ENCODE results near the gene MT1A. TPM values are rescaled to one million over a fixed set of nuclear protein-coding genes. Genes with fewer than 3 reads are reported as not detected.
A peak's percentile ranks its signal among the peaks of the same experiment; 100 is the strongest.

The MT1A gene
- total RNA-seq, 1 donor: not detected

- no peak for TF ChIP-seq CTCF (IDR thresholded peaks at IDR 0.05; ENCODE audit: extremely low read depth, low read depth, low read length)
- Histone ChIP-seq H3K9me3 (ENCODE audit: low read depth, low read length) (no peaks in the 10 kb centered on the region), H3K4me2 (ENCODE audit: insufficient read depth, low read length) (peak overlapping the region; percentile 83), H3K4me3 (ENCODE audit: insufficient read depth, low read length) (no peak overlapping the region), H2AFZ (ENCODE audit: low read length) (no peak overlapping the region), H3K36me3 (ENCODE audit: insufficient read depth, low read length) (no peaks in the 10 kb centered on the region), H3K4me1 (ENCODE audit: insufficient read depth, low read length) (peaks cover 49% of the 10 kb centered on the region), H3K79me2 (ENCODE audit: insufficient read depth, low read length) (no peaks in the 10 kb centered on the region), H4K20me1 (ENCODE audit: insufficient read depth, low read length) (no peaks in the 10 kb centered on the region), H3K27ac (ENCODE audit: low read depth, low read length) (peak overlapping the region; percentile 98), H3K27me3 (ENCODE audit: insufficient read depth, low read length) (no peaks in the 10 kb centered on the region)
- DNase-seq (ENCODE audit: insufficient read length, low spot score, missing footprints): no peak
These were observed 32.4 kb upstream of the MT1A start for GRCh38 chr16:56606071-56606475.

- no peaks in the 10 kb centered on the region for H3K27me3 ChIP-seq (ENCODE audit: insufficient read depth, low read length)
- DNase-seq (ENCODE audit: insufficient read length, low spot score, missing footprints): peak; percentile 92
- no peaks in the 10 kb centered on the region for H3K36me3 ChIP-seq (ENCODE audit: insufficient read depth, low read length)
- peak overlapping the region; percentile 47 for H2AFZ ChIP-seq (ENCODE audit: low read length)
- H3K4me3 ChIP-seq (ENCODE audit: insufficient read depth, low read length): peak overlapping the region; percentile 59
- peak overlapping the region; percentile 83 for H3K4me2 ChIP-seq (ENCODE audit: insufficient read depth, low read length)
- no peaks in the 10 kb centered on the region for H3K79me2 ChIP-seq (ENCODE audit: insufficient read depth, low read length)
- no peak for TF ChIP-seq CTCF (IDR thresholded peaks at IDR 0.05; ENCODE audit: extremely low read depth, low read depth, low read length)
- H3K9me3 ChIP-seq (ENCODE audit: low read depth, low read length): no peaks in the 10 kb centered on the region
- peaks cover 54% of the 10 kb centered on the region for H3K4me1 ChIP-seq (ENCODE audit: insufficient read depth, low read length)
- no peaks in the 10 kb centered on the region for H4K20me1 ChIP-seq (ENCODE audit: insufficient read depth, low read length)
- H3K27ac ChIP-seq (ENCODE audit: low read depth, low read length): peak overlapping the region; percentile 98
These were observed 31.9 kb upstream of the MT1A start for GRCh38 chr16:56606476-56607108.

GRCh38 chr16:56607109-56607618 lies 31.3 kb upstream of the MT1A start:
- Histone ChIP-seq H3K27ac (ENCODE audit: low read depth, low read length) (peak overlapping the region; percentile 98), H3K36me3 (ENCODE audit: insufficient read depth, low read length) (no peaks in the 10 kb centered on the region), H4K20me1 (ENCODE audit: insufficient read depth, low read length) (no peaks in the 10 kb centered on the region), H3K4me3 (ENCODE audit: insufficient read depth, low read length) (peak overlapping the region; percentile 59), H3K4me2 (ENCODE audit: insufficient read depth, low read length) (peak overlapping the region; percentile 83), H3K9me3 (ENCODE audit: low read depth, low read length) (no peaks in the 10 kb centered on the region), H3K79me2 (ENCODE audit: insufficient read depth, low read length) (no peaks in the 10 kb centered on the region), H2AFZ (ENCODE audit: low read length) (peak overlapping the region; percentile 47), H3K27me3 (ENCODE audit: insufficient read depth, low read length) (no peaks in the 10 kb centered on the region), H3K4me1 (ENCODE audit: insufficient read depth, low read length) (peaks cover 60% of the 10 kb centered on the region)
- TF ChIP-seq CTCF (IDR thresholded peaks at IDR 0.05; ENCODE audit: extremely low read depth, low read depth, low read length): no peak
- DNase-seq (ENCODE audit: insufficient read length, low spot score, missing footprints): peak; percentile 94

GRCh38 chr16:56607675-56608042 lies 30.8 kb upstream of the MT1A start:
- Histone ChIP-seq H2AFZ (ENCODE audit: low read length) (no peak overlapping the region), H4K20me1 (ENCODE audit: insufficient read depth, low read length) (no peaks in the 10 kb centered on the region), H3K27ac (ENCODE audit: low read depth, low read length) (peak overlapping the region; percentile 98), H3K4me1 (ENCODE audit: insufficient read depth, low read length) (peaks cover 64% of the 10 kb centered on the region), H3K4me2 (ENCODE audit: insufficient read depth, low read length) (peak overlapping the region; percentile 83), H3K9me3 (ENCODE audit: low read depth, low read length) (no peaks in the 10 kb centered on the region), H3K36me3 (ENCODE audit: insufficient read depth, low read length) (no peaks in the 10 kb centered on the region), H3K4me3 (ENCODE audit: insufficient read depth, low read length) (peak overlapping the region; percentile 79), H3K79me2 (ENCODE audit: insufficient read depth, low read length) (no peaks in the 10 kb centered on the region), H3K27me3 (ENCODE audit: insufficient read depth, low read length) (no peaks in the 10 kb centered on the region)
- DNase-seq (ENCODE audit: insufficient read length, low spot score, missing footprints): no peak
- TF ChIP-seq CTCF (IDR thresholded peaks at IDR 0.05; ENCODE audit: extremely low read depth, low read depth, low read length): no peak

Measured in osteoblast (primary cell).